ENCODE results near the gene MEMO1.

DNA sequence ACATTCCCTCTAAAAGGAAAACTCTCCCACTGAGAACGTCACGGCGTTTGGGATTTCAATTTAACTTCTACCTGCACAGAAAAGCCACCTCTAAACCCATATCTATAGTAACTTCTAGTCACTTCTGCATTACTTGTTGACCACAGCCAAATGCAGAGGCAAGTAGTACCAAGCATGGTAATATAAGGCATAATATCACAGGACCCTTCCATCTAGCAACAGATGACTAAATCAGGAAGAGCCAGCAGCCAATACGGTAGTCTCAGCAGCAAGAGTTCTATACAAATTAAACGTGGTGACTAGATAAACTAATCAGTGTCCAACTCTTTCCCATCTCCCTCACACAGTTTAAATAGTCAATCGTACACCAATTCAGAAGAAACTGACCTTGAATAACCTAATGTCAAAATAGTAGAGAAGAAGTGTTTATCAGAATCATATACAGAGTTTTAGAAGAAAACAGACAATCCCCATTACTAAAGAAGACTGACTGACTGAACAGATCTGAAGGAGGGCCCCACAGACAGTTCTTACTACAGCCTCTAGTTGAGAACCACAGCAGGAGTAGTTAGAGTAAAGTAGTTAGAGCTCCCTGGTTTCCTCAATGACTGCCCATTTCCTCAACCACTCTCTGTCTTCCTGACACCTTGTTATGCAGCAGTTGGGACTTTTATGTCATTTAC, 30.0 kb downstream of the MEMO1 start:
- TF ChIP-seq, protein P1, sequence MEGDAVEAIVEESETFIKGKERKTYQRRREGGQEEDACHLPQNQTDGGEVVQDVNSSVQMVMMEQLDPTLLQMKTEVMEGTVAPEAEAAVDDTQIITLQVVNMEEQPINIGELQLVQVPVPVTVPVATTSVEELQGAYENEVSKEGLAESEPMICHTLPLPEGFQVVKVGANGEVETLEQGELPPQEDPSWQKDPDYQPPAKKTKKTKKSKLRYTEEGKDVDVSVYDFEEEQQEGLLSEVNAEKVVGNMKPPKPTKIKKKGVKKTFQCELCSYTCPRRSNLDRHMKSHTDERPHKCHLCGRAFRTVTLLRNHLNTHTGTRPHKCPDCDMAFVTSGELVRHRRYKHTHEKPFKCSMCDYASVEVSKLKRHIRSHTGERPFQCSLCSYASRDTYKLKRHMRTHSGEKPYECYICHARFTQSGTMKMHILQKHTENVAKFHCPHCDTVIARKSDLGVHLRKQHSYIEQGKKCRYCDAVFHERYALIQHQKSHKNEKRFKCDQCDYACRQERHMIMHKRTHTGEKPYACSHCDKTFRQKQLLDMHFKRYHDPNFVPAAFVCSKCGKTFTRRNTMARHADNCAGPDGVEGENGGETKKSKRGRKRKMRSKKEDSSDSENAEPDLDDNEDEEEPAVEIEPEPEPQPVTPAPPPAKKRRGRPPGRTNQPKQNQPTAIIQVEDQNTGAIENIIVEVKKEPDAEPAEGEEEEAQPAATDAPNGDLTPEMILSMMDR (IDR thresholded peaks at IDR 0.05; ENCODE audit: extremely low read depth in 1 of 2, insufficient read depth in 1 of 2, low read depth in 1 of 2, low read length in 2 of 2): no peak
- TF ChIP-seq JUN (IDR thresholded peaks at IDR 0.05; ENCODE audit: borderline replicate concordance, insufficient read depth, insufficient read length, low read depth) (no peak), MAX (IDR thresholded peaks at IDR 0.05; ENCODE audit: insufficient read depth, insufficient read length) (no peak), POLR2AphosphoS5 (IDR thresholded peaks at IDR 0.05; ENCODE audit: insufficient read depth, low read depth, low read length) (no peak), EZH2 (IDR thresholded peaks at IDR 0.05; ENCODE audit: borderline replicate concordance, low read depth, low read length, severe bottlenecking) (no peak), POLR2A (IDR thresholded peaks at IDR 0.05; ENCODE audit: low read depth, low read length) (no peak), GATA2 (IDR thresholded peaks at IDR 0.05; ENCODE audit: insufficient read depth, insufficient read length, low read depth, low read length) (no peak)

All from endothelial cell of umbilical vein (primary cell).